H1 (cell line): ENCODE results near the gene ILK. TPM values are rescaled to one million over a fixed set of nuclear protein-coding genes. Genes with fewer than 3 reads are reported as not detected.

Experiments
- CTCF ChIA-PET: fragments of 300-600 bp; sonication (Branson Sonifier 250); formaldehyde crosslinking; loops from one replicate; lab custom pipeline; 2021; ENCODE audit not compliant: partially characterized antibody; lab: Charles Lee
- POLR2A ChIA-PET: fragments of 300-600 bp; sonication (Branson Sonifier 250); formaldehyde crosslinking; loops from one replicate; lab custom pipeline; 2021; ENCODE audit warnings: inconsistent platforms; ENCODE audit not compliant: partially characterized antibody; lab: Charles Lee
- DNase-seq, 2 experiments: peaks; one replicate each; pipeline versions ENCODE4 v3.0.0 to v3.0.0-alpha.2; 2010 to 2022; ENCODE audit warnings: low spot score in 2 of 2, low read depth in 1 of 2, mixed read lengths in 1 of 2
- FAIRE-seq: peaks from 2 replicates; lab custom pipeline; 2011; peaks lifted over from hg19 to GRCh38; lab: Jason Lieb, UNC
- H2AFZ ChIP-seq: 2 replicates; pipeline ENCODE4 v1.8.1; 2012; ENCODE audit warnings: low read length, inconsistent platforms
- H2AK5ac ChIP-seq: 2 replicates; pipeline ENCODE4 v1.6.1; 2013; ENCODE audit warnings: low read depth, low read length
- H2BK120ac ChIP-seq: replicated peaks from 2 replicates; pipeline ENCODE3; 2013; ENCODE audit warnings: low read depth, low read length, inconsistent platforms
- H2BK12ac ChIP-seq: 2 replicates; pipeline ENCODE4 v1.6.1; 2013; ENCODE audit warnings: low read depth, low read length
- H2BK15ac ChIP-seq: 2 replicates; pipeline ENCODE4 v1.6.1; 2013; ENCODE audit warnings: low read length
- H2BK20ac ChIP-seq: 2 replicates; pipeline ENCODE4 v1.6.1; 2013; ENCODE audit warnings: low read length
- H2BK5ac ChIP-seq: 2 replicates; pipeline ENCODE4 v1.6.1; 2013; ENCODE audit warnings: low read depth, low read length
- H3K14ac ChIP-seq: 2 replicates; pipeline ENCODE4 v1.6.1; 2013; ENCODE audit warnings: inconsistent platforms; ENCODE audit not compliant: insufficient read length
- H3K18ac ChIP-seq: 2 replicates; pipeline ENCODE4 v1.6.1; 2013; ENCODE audit warnings: low read length; ENCODE audit errors: extremely low read depth
- H3K23ac ChIP-seq: 2 replicates; pipeline ENCODE4 v1.6.1; 2013; ENCODE audit warnings: inconsistent platforms; ENCODE audit not compliant: insufficient read length
- H3K23me2 ChIP-seq: 2 replicates; pipeline ENCODE4 v1.6.1; 2013; ENCODE audit warnings: low read depth, low read length
- H3K27ac ChIP-seq: 2 replicates; pipeline ENCODE4 v1.6.1; 2011; ENCODE audit warnings: low read depth, low read length, inconsistent platforms
- H3K27me3 ChIP-seq, 4 experiments: replicated peaks in 1 of 4; 1 replicate in 1 of 4; 2 replicates in 3 of 4; pipeline versions ENCODE4 v1.6.1 to v1.8.1; 2011 to 2013; ENCODE audit warnings: low read length in 3 of 4, mild to moderate bottlenecking in 3 of 4, inconsistent platforms in 2 of 4, mixed read lengths in 2 of 4, moderate library complexity in 1 of 4; ENCODE audit not compliant: control insufficient read depth in 3 of 4, insufficient read depth in 3 of 4; ENCODE audit errors: extremely low read depth in 1 of 4
- H3K36me3 ChIP-seq, 4 experiments: 2 replicates each; pipeline versions ENCODE4 v1.6.1 to v1.8.1; 2011 to 2013; ENCODE audit warnings: mild to moderate bottlenecking in 4 of 4, low read length in 3 of 4, moderate library complexity in 2 of 4, control low read depth in 1 of 4, inconsistent platforms in 1 of 4; ENCODE audit not compliant: insufficient read depth in 4 of 4, control insufficient read depth in 2 of 4
- H3K4ac ChIP-seq: replicated peaks from 2 replicates; pipeline ENCODE3; 2013; ENCODE audit warnings: low read length, low read depth, mixed read lengths, inconsistent platforms; ENCODE audit not compliant: insufficient read length
- H3K4me1 ChIP-seq, 4 experiments: replicated peaks in 1 of 4; 1 replicate in 1 of 4; 2 replicates in 3 of 4; pipeline versions ENCODE4 v1.6.1 to v1.8.1; 2011 to 2013; ENCODE audit warnings: low read length in 3 of 4, inconsistent platforms in 2 of 4, mixed read lengths in 1 of 4; ENCODE audit not compliant: insufficient read depth in 4 of 4, control insufficient read depth in 3 of 4
- H3K4me2 ChIP-seq, 2 experiments: 2 replicates each; pipeline versions ENCODE4 v1.6.1 to v1.8.1; 2011 to 2013; ENCODE audit warnings: low read depth in 2 of 2, low read length in 2 of 2, control low read depth in 1 of 2, inconsistent platforms in 1 of 2, mild to moderate bottlenecking in 1 of 2; ENCODE audit not compliant: insufficient read depth in 1 of 2
- H3K4me3 ChIP-seq, 4 experiments: fragments of 200-600, 300-600 bp in 1 of 4; sonication (generic), shearing (Covaris generic), sonication (Bioruptor Twin) in 1 of 4; 2 replicates each; pipeline versions ENCODE4 v1.5.1 to v1.8.1; 2011 to 2016; ENCODE audit warnings: low read length in 4 of 4, low read depth in 3 of 4, control low read depth in 2 of 4, inconsistent platforms in 2 of 4, mild to moderate bottlenecking in 2 of 4, mixed read lengths in 1 of 4, moderate library complexity in 1 of 4; ENCODE audit not compliant: insufficient read depth in 2 of 4; ENCODE audit errors: extremely low read depth in 1 of 4
- H3K56ac ChIP-seq: replicated peaks from 2 replicates; pipeline ENCODE3; 2013; ENCODE audit warnings: low read depth, mild to moderate bottlenecking, mixed read lengths, low read length, inconsistent platforms; ENCODE audit not compliant: insufficient read length
- H3K79me1 ChIP-seq: 2 replicates; pipeline ENCODE4 v1.6.1; 2013; ENCODE audit warnings: low read depth, low read length, control low read depth
- H3K79me2 ChIP-seq, 2 experiments: 2 replicates each; pipeline versions ENCODE4 v1.6.1 to v1.8.1; 2012 to 2013; ENCODE audit warnings: low read length in 2 of 2, mild to moderate bottlenecking in 2 of 2, inconsistent platforms in 1 of 2; ENCODE audit not compliant: insufficient read depth in 2 of 2, control insufficient read depth in 1 of 2
- H3K9ac ChIP-seq, 4 experiments: replicated peaks in 1 of 4; 1 replicate in 1 of 4; 2 replicates in 3 of 4; pipeline versions ENCODE4 v1.6.1 to v1.8.1; 2011 to 2013; ENCODE audit warnings: low read depth in 3 of 4, low read length in 3 of 4, control low read depth in 2 of 4, mild to moderate bottlenecking in 2 of 4, moderate library complexity in 2 of 4, inconsistent platforms in 1 of 4; ENCODE audit errors: extremely low read depth in 1 of 4
- H3K9me3 ChIP-seq, 2 experiments: 2 replicates each; pipeline versions ENCODE4 v1.6.1 to v1.8.1; 2012 to 2013; ENCODE audit warnings: mild to moderate bottlenecking in 2 of 2, moderate library complexity in 2 of 2, control low read depth in 1 of 2, inconsistent platforms in 1 of 2, low read depth in 1 of 2, low read length in 1 of 2, mixed read lengths in 1 of 2; ENCODE audit not compliant: insufficient read depth in 2 of 2
- H4K20me1 ChIP-seq, 2 experiments: replicated peaks in 1 of 2; 2 replicates each; pipeline versions ENCODE3 to v1.8.1; 2011 to 2013; ENCODE audit warnings: inconsistent platforms in 2 of 2, low read length in 2 of 2, mild to moderate bottlenecking in 1 of 2; ENCODE audit not compliant: insufficient read depth in 2 of 2, control insufficient read depth in 1 of 2
- H4K5ac ChIP-seq: 2 replicates; pipeline ENCODE4 v1.6.1; 2013; ENCODE audit warnings: low read length, low read depth, mixed read lengths, inconsistent platforms; ENCODE audit not compliant: insufficient read length
- H4K8ac ChIP-seq: 2 replicates; pipeline ENCODE4 v1.8.0; 2013; ENCODE audit warnings: mild to moderate bottlenecking, moderate library complexity, low read length, inconsistent platforms; ENCODE audit not compliant: insufficient read depth; ENCODE audit errors: extremely low read depth
- H4K91ac ChIP-seq: replicated peaks from 2 replicates; pipeline ENCODE3; 2013; ENCODE audit warnings: low read length, mixed read lengths, inconsistent platforms; ENCODE audit not compliant: insufficient read length
- BCL11A ChIP-seq, 2 experiments: IDR thresholded peaks; one replicate each; pipeline ENCODE4 v1.6.1; 2011; ENCODE audit warnings: low read depth in 2 of 2, low read length in 2 of 2, mild to moderate bottlenecking in 2 of 2
- HDAC2 ChIP-seq, 2 experiments: fragments of 300-600 bp in 1 of 2; sonication (generic) in 1 of 2; IDR thresholded peaks; 2 replicates each; pipeline ENCODE4 v1.6.1; 2011 to 2012; ENCODE audit warnings: low read depth in 2 of 2, low read length in 2 of 2, mild to moderate bottlenecking in 2 of 2, moderate library complexity in 2 of 2, borderline replicate concordance in 1 of 2, inconsistent platforms in 1 of 2
- KDM1A ChIP-seq: fragments of 200-600, 300-600 bp; sonication (generic); IDR thresholded peaks from 2 replicates; pipeline ENCODE4 v1.7.1; 2016; ENCODE audit warnings: mild to moderate bottlenecking, low read length, borderline replicate concordance
- RBBP5 ChIP-seq: IDR thresholded peaks from 2 replicates; pipeline ENCODE4 v1.7.1; 2012; ENCODE audit warnings: low read depth, mild to moderate bottlenecking, inconsistent platforms, low read length, moderate library complexity, borderline replicate concordance
- SIRT6 ChIP-seq: IDR thresholded peaks from one replicate; pipeline ENCODE4 v1.7.1; 2012; ENCODE audit warnings: low read length, inconsistent platforms
- SP4 ChIP-seq: IDR thresholded peaks from 2 replicates; pipeline ENCODE4 v1.6.1; 2012; ENCODE audit warnings: low read length, inconsistent platforms
- ZNF274 ChIP-seq: IDR thresholded peaks from 2 replicates; pipeline ENCODE4 v1.7.0; 2012; ENCODE audit warnings: low read length, borderline replicate concordance; ENCODE audit errors: extremely low read depth
- WGBS, 2 experiments: shearing (Covaris generic) in 1 of 2; methylation state at CpG; one replicate each; pipeline versions ENCODE4 v1.1.6 to v1.1.7; 2013 to 2015; ENCODE audit warnings: low lambda C conversion rate in 2 of 2, mixed read lengths in 2 of 2, inconsistent platforms in 1 of 2, low coverage in 1 of 2, missing lambda C conversion rate in 1 of 2; ENCODE audit not compliant: insufficient replicate concordance in 2 of 2, insufficient coverage in 1 of 2, insufficient read length in 1 of 2; ENCODE audit errors: extremely low coverage in 1 of 2, missing lambda C conversion rate in 1 of 2; 5-methylcytosine and 5-hydroxymethylcytosine counted together
- polyA plus RNA-seq, 7 experiments: library from polyadenylated mRNA; depleted of rRNA in 3 of 7; stranded (reverse) in 5 of 7; unstranded in 2 of 7; fragments of >200 nt in 5 of 7; fragments of 200-250 nt in 2 of 7; gene quantifications; 1 replicate in 5 of 7; 2 replicates in 1 of 7; 4 replicates in 1 of 7; pipeline versions ENCODE4 v1.2.1 to v1.2.3, GENCODE V29; 2011 to 2013; ENCODE audit warnings: missing spikeins in 2 of 7, mixed read lengths in 2 of 7
- total RNA-seq: library from RNA; stranded (reverse); fragmentation: NEBNext Ultra II Directional; extraction: Animal tissue kit (Norgen Biotek cat#: 25700); gene quantifications from 2 replicates; pipeline ENCODE4 v1.2.1, GENCODE V29; 2021
- TF ChIP-seq, protein P1 (sequence below), 3 experiments: IDR thresholded peaks; 1 replicate in 2 of 3; 2 replicates in 1 of 3; pipeline versions ENCODE4 v1.5.1 to v1.6.1; 2011; ENCODE audit warnings: low read length in 3 of 3, mild to moderate bottlenecking in 3 of 3, inconsistent platforms in 2 of 3, low read depth in 1 of 3, moderate library complexity in 1 of 3; ENCODE audit not compliant: insufficient read depth in 1 of 3; ENCODE audit errors: control extremely low read depth in 1 of 3

Gene ILK
- total and polyA plus RNA-seq, 2 of the 8 experiments (the other 6 are each of a cell fraction or from before 2014, with no cell fraction given), result 91.4 to 132 TPM

DNA sequence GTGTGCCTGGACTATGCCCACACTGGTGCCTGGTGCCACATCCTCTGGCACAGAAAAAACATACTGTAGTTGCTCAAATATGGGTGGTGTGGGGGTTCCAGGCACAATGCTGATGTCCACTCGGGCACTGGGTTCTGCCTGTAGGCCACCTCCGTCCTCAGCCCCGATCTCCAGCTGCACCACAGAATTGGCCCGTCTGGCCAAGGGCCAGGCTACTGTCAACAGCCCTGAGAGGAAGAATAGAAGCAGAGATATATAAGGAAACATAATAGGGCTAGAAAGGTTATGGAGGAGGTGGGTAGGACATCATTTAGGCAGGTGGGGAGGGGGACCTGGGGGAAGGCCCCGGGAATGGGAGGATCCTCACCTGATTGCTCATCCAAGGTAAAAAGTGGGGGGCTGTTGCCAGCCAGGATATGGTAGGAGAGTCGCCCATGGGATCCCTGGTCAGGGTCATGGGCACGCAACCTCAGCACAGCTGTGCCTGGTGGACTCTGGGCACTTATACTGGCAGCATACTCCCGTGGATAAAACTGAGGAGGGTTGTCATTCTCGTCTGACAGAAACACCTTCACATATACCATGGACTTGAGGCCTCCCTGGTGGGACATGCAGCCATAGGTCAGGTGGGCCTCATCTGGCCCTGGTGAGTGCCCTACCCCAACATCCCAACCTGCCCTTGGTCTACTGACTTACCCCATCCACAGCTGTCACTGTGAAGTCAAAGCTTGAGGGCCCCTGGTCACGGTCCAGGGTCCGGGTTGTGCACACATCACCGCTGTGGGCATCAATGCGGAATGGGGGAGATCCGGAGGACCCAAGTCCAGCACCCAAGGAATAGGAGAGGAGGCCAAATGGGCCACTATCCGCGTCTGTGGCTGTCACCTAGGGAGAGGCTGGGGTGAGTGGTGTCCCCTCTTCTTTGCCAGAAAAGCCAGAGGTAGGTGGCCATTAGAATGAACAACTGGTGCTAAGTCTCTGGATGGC lies 30.1 kb downstream of the ILK start:
- Histone ChIP-seq H3K23ac (no peak overlapping the region), H4K20me1 (peaks cover 5 to 7% of the 10 kb centered on the region in 2 experiments), H3K4ac (no peak overlapping the region), H3K4me3 (no peak overlapping the region), H4K8ac (no peak overlapping the region), H3K14ac (no peak overlapping the region), H3K36me3 (no peaks in the 10 kb centered on the region), H2BK5ac (no peak overlapping the region), H2BK20ac (no peak overlapping the region), H3K27ac (no peak overlapping the region), H2BK15ac (no peak overlapping the region), H3K4me1 (peaks cover 0 to 6% (median 2%) of the 10 kb centered on the region in 4 experiments; a peak in 3 of 7 replicates), H3K27me3 (peaks cover 13 to 38% (median 32%) of the 10 kb centered on the region in 4 experiments), H4K91ac (no peak overlapping the region), H3K79me2 (no peaks in the 10 kb centered on the region), H3K9me3 (no peaks in the 10 kb centered on the region), H3K79me1 (no peaks in the 10 kb centered on the region; the same call in 1 of the 2 replicates), H4K5ac (no peak overlapping the region), H3K56ac (no peak overlapping the region), H3K9ac (no peak overlapping the region), H2BK12ac (no peak overlapping the region), H2AK5ac (no peak overlapping the region), H2BK120ac (no peak overlapping the region), H3K18ac (no peak overlapping the region), H3K23me2 (peaks cover 12% of the 10 kb centered on the region), H3K4me2 (no peak overlapping the region), H2AFZ (no peak overlapping the region)
- ChIA-PET POLR2A (interaction anchor here (1.0 to 1.5 kb wide), 2 partner anchors 10 to 50 kb away, joined by 3 read pairs; partner anchors contain the start of gene MRPL17), CTCF (interaction anchor here (0.9 to 4.6 kb wide), 5 partner anchors 12 to 73 kb away, joined by 3 to 23 read pairs (median 5); partner anchors contain the start of genes TAF10 and TPP1)
- no peak for FAIRE-seq
- WGBS, 2 experiments, result 88% methylated on average over 16 of the region's 16 CpGs; no CpG with 5 or more reads in 1 of the 2 experiments
- no peak for DNase-seq
- no peak for TF ChIP-seq SP4
- TF ChIP-seq, protein P1, sequence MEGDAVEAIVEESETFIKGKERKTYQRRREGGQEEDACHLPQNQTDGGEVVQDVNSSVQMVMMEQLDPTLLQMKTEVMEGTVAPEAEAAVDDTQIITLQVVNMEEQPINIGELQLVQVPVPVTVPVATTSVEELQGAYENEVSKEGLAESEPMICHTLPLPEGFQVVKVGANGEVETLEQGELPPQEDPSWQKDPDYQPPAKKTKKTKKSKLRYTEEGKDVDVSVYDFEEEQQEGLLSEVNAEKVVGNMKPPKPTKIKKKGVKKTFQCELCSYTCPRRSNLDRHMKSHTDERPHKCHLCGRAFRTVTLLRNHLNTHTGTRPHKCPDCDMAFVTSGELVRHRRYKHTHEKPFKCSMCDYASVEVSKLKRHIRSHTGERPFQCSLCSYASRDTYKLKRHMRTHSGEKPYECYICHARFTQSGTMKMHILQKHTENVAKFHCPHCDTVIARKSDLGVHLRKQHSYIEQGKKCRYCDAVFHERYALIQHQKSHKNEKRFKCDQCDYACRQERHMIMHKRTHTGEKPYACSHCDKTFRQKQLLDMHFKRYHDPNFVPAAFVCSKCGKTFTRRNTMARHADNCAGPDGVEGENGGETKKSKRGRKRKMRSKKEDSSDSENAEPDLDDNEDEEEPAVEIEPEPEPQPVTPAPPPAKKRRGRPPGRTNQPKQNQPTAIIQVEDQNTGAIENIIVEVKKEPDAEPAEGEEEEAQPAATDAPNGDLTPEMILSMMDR (IDR thresholded peaks at IDR 0.05; ENCODE audit: control extremely low read depth in 1 of 3, insufficient read depth in 1 of 3, low read depth in 1 of 3, low read length in 3 of 3), result no peak
- no peak for TF ChIP-seq RBBP5
- no peak for TF ChIP-seq BCL11A (IDR thresholded peaks at IDR 0.05; ENCODE audit: low read depth in 2 of 2, low read length in 2 of 2)
- TF ChIP-seq KDM1A, result no peak
- no peak for TF ChIP-seq SIRT6
- TF ChIP-seq HDAC2 (IDR thresholded peaks at IDR 0.05; ENCODE audit: borderline replicate concordance in 1 of 2, low read depth in 2 of 2, low read length in 2 of 2), result no peak
- TF ChIP-seq ZNF274, result no peak
